Brain microvascular endothelial cell (primary cell): Measurements from ENCODE around the gene FNDC10.
A peak's percentile ranks its signal among the peaks of the same experiment; 100 is the strongest.

ENCODE experiments used
- DNase-seq: peaks from one replicate; pipeline ENCODE4 v3.0.0-alpha.2; 2020
- H3K27ac ChIP-seq: fragments of 250-450 bp; sonication (Bioruptor Pico); 2 replicates; pipeline ENCODE4 v1.5.1; 2020; ENCODE audit warnings: mild to moderate bottlenecking, moderate library complexity
- H3K27me3 ChIP-seq: fragments of 250-450 bp; sonication (Bioruptor Pico); replicated peaks from 2 replicates; pipeline ENCODE4 v1.5.1; 2020; ENCODE audit warnings: mild to moderate bottlenecking
- H3K36me3 ChIP-seq: fragments of 250-450 bp; sonication (Bioruptor Pico); replicated peaks from 2 replicates; pipeline ENCODE4 v1.5.1; 2020; ENCODE audit warnings: mild to moderate bottlenecking
- H3K4me3 ChIP-seq: 2 replicates; pipeline ENCODE4 v1.5.1; 2011; ENCODE audit warnings: low read depth, mild to moderate bottlenecking, control low read depth, low read length, moderate library complexity
- CTCF ChIP-seq: IDR thresholded peaks from 2 replicates; pipeline ENCODE4 v1.5.1; 2011; ENCODE audit warnings: low read depth, mild to moderate bottlenecking, moderate library complexity, low read length, control low read depth, inconsistent platforms; ENCODE audit errors: missing control alignments
- in situ Hi-C: cut with HindIII; loops from 2 replicates; pipeline ENCODE4 v1.10.0; 2017; ENCODE audit warnings: low sequenced_read_pairs, low pct_ligation_motif_present

The FNDC10 gene

GRCh38 chr1:1621173-1622009 lies 21.5 kb upstream of the FNDC10 start:
- H3K27ac ChIP-seq: no peak overlapping the region
- no peak overlapping the region for H3K4me3 ChIP-seq
- in situ Hi-C loops: no loop called here
- no peak for TF ChIP-seq CTCF
- H3K36me3 ChIP-seq: peaks cover 3% of the 10 kb centered on the region
- no peaks in the 10 kb centered on the region for H3K27me3 ChIP-seq
- no peak for DNase-seq

DNA sequence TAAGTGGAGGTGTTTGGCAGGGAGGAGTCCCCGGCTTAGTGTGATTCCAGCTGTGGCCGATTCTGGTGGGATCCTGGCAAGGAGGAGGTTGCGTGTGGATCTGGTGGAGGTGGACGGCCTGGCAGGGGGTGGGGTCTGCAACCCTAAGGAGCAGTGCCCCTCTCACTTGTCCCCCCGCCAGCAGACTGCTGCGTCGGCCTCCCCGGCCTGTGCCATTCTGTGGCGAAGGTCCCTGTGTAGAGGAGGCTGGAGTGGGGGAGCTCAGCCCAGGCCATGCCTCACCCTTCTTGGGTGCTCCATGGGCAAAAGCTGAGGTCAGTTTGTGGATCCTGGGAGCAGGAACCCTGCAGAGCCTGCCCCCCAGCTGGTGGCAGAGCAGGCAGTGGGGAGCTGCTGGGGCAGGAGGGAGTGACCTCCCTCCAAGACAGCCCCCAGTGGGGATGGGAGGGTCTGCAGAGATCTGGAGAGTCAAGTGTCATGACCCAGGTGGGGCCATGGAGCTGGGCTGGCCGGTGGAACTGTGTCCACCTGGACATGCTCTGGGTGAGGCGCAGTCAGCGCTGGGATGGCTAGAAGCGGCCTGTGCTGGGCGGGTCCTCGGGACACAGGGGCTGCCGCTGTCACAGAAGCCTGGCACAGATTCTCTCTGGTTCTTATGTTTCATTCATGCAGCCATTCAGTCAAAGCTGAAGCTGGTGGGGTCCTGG lies 20.7 kb upstream of the FNDC10 start:
- no peak for DNase-seq
- Histone ChIP-seq H3K27me3 (no peaks in the 10 kb centered on the region), H3K36me3 (peaks cover 3% of the 10 kb centered on the region), H3K4me3 (no peak overlapping the region), H3K27ac (no peak overlapping the region)
- in situ Hi-C loops: no loop called here
- TF ChIP-seq CTCF: no peak

DNA sequence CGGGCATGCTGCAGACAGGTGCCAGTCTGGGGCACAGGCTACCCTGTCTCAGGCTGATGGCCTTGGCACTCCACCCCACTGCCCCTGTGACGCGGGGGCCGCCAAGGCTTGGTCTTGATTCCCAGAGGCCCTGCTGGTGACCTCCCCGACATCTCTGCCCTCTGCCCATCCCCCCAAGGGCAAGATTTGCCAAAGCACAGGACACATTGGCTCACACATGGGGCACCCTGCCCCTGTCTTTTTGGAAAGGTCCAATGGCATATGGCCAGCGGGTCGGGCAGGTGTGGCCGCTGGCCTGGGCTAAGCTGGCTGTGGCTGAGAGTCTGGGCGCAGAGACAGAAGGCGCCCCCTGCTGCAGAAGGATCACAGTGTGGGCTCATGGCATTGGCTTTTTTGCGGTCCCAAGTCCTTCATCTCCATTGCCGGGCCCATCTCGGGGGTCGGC lies 20.0 kb upstream of the FNDC10 start:
- Histone ChIP-seq H3K4me3 (no peak overlapping the region), H3K27ac (no peak overlapping the region), H3K36me3 (peaks cover 3% of the 10 kb centered on the region), H3K27me3 (no peaks in the 10 kb centered on the region)
- in situ Hi-C loops: no loop called here
- DNase-seq: no peak
- TF ChIP-seq CTCF: peak; percentile 52

DNA sequence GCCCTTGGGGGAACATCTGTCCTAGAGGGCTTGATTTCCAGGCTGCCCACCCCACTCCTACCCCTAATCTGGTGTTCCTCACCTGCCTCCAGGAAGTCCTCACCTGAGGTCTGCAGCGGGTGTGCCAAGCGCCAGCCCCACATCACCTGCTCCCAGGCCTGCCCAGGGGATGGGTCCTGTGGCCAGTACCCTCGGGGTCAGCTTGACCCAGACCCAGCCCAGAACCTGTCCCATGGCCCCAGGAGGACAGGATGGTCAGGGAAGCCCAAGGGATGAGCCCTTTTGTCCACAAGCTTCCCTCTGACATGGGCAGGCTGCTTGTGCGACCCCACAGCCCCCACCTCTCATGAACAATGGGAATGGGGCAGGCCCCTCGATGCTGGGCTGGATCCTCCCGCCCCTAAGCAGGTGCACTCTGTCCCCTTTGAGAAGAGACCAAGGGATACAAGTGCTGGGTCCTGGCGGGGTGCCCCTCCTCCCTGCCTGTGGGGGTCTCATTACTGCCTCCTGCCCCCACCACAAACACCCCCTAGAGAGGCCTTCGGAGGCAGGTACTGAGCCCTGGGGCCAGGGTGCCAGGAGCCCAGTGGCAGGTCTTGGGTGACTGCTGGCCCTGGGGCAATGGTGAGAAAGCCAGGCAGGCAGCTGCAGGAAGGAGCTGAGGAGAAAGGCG lies 18.6 kb upstream of the FNDC10 start:
- Histone ChIP-seq H3K27ac (no peak overlapping the region), H3K4me3 (no peak overlapping the region), H3K27me3 (no peaks in the 10 kb centered on the region), H3K36me3 (peaks cover 3% of the 10 kb centered on the region)
- no peak for DNase-seq
- no peak for TF ChIP-seq CTCF
- in situ Hi-C loops: no loop called here

DNA sequence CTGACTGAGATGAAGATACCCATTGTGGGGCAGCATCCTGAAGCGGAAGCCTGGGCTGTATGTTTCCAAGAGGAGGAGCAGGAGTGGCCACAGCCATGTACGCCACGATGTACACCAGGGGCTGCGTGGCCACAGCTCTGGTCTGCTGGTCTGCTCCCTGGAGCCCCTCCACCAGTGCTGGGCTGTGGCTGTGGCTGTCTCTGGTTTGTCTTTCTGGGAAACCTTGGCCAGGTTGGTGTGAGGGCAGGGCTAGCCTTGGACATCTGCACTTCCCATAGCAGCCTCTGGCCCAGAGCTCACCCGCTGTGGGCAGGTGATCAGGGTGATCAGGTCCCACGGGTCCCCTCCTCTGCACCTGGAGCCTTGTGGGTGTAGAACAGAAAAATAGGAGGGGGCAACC lies 18.0 kb upstream of the FNDC10 start:
- in situ Hi-C loops: no loop called here
- no peaks in the 10 kb centered on the region for H3K27me3 ChIP-seq
- H3K4me3 ChIP-seq: no peak overlapping the region
- peaks cover 3% of the 10 kb centered on the region for H3K36me3 ChIP-seq
- no peak for DNase-seq
- H3K27ac ChIP-seq: no peak overlapping the region
- TF ChIP-seq CTCF: no peak
